HepG2 (cell line): ENCODE results near the gene UQCC5. TPM values are rescaled to one million over a fixed set of nuclear protein-coding genes. Genes with fewer than 3 reads are reported as not detected.

Experiments
- ATAC-seq: fragments of 200-7000 bp; cut with Tn5 transposase; 3 replicates; pipeline ENCODE4 v1.9.1; 2020; ENCODE audit warnings: mild to moderate bottlenecking, moderate library complexity
- BruUV-seq: library from RNA; stranded (reverse); fragments of 400-500 nt; replicated peaks from 2 replicates; lab custom pipeline; 2021; lab: Mats Ljungman, UMichigan
- CTCF ChIA-PET: fragments of 300-600 bp; formaldehyde crosslinking; extraction: SDS; loops from one replicate; lab custom pipeline; 2021; ENCODE audit warnings: low total read pairs, inconsistent platforms, low intra/inter-chr PET ratio; lab: Yijun Ruan, JAX
- POLR2A ChIA-PET: fragments of 350-600 bp; sonication (Branson Sonifier 250); formaldehyde crosslinking; loops from one replicate; lab custom pipeline; 2020; ENCODE audit warnings: antibody characterized with exemption, inconsistent platforms; lab: Yijun Ruan, JAX
- DNase-seq: peaks from one replicate; pipeline ENCODE4 v3.0.0-alpha.2; 2015; ENCODE audit warnings: low spot score
- FAIRE-seq: peaks from 3 replicates; lab custom pipeline; 2011; peaks lifted over from hg19 to GRCh38; lab: Jason Lieb, UNC
- H2AFZ ChIP-seq: one replicate; pipeline ENCODE4 v1.6.1; 2011; ENCODE audit warnings: low read length, inconsistent platforms
- H3K27ac ChIP-seq: fragments of 300-600 bp; 3 replicates; pipeline ENCODE4 v1.8.0; 2011; ENCODE audit warnings: mixed run types, mild to moderate bottlenecking, mixed read lengths, low read length, inconsistent platforms; ENCODE audit not compliant: insufficient read depth; ENCODE audit errors: extremely low read length
- H3K27me3 ChIP-seq, 2 experiments: fragments of 200-600 bp in 1 of 2; 2 replicates in 1 of 2; 3 replicates in 1 of 2; pipeline versions ENCODE4 v1.6.0 to v1.8.0; 2011; ENCODE audit warnings: low read length in 2 of 2, mild to moderate bottlenecking in 2 of 2, moderate library complexity in 2 of 2, inconsistent platforms in 1 of 2; ENCODE audit not compliant: insufficient read depth in 2 of 2, control insufficient read depth in 1 of 2
- H3K36me3 ChIP-seq, 2 experiments: fragments of 200-600 bp in 1 of 2; replicated peaks in 1 of 2; 2 replicates in 1 of 2; 3 replicates in 1 of 2; pipeline versions ENCODE4 v1.5.1 to v1.8.0; 2011; ENCODE audit warnings: low read length in 2 of 2, inconsistent platforms in 1 of 2; ENCODE audit not compliant: insufficient read depth in 2 of 2, control insufficient read depth in 1 of 2
- H3K4me1 ChIP-seq: 2 replicates; pipeline ENCODE4 v1.5.1; 2012; ENCODE audit warnings: low read length, inconsistent platforms; ENCODE audit not compliant: insufficient read depth
- H3K4me2 ChIP-seq: 2 replicates; pipeline ENCODE4 v1.6.0; 2011; ENCODE audit warnings: low read depth, low read length, inconsistent platforms
- H3K4me3 ChIP-seq, 3 experiments: fragments of 200-600 bp in 1 of 3; sonication (generic), shearing (Covaris generic) in 1 of 3; replicated peaks in 1 of 3; 2 replicates each; pipeline ENCODE4 v1.5.1; 2011 to 2016; ENCODE audit warnings: low read length in 3 of 3, inconsistent platforms in 2 of 3, low read depth in 2 of 3, mild to moderate bottlenecking in 2 of 3, control low read depth in 1 of 3, mixed read lengths in 1 of 3; ENCODE audit not compliant: insufficient read depth in 1 of 3
- H3K79me2 ChIP-seq: one replicate; pipeline ENCODE4 v1.6.1; 2011; ENCODE audit warnings: low read length, inconsistent platforms; ENCODE audit not compliant: insufficient read depth
- H3K9ac ChIP-seq: 2 replicates; pipeline ENCODE4 v1.6.0; 2011; ENCODE audit warnings: mild to moderate bottlenecking, low read depth, low read length, inconsistent platforms; ENCODE audit not compliant: insufficient read depth
- H3K9me3 ChIP-seq: 2 replicates; pipeline ENCODE4 v1.5.1; 2012; ENCODE audit warnings: mild to moderate bottlenecking, low read length
- H4K20me1 ChIP-seq: 2 replicates; pipeline ENCODE4 v1.6.0; 2011; ENCODE audit warnings: inconsistent platforms, mild to moderate bottlenecking, low read length, moderate library complexity; ENCODE audit not compliant: insufficient read depth
- AGO2 ChIP-seq: fragments of 200-400 bp; formaldehyde crosslinking; optimal IDR thresholded peaks from 2 replicates; pipeline ENCODE3; 2017; ENCODE audit warnings: mild to moderate bottlenecking, low read depth, low read length, moderate library complexity
- MAF1 ChIP-seq: sonication (generic); formaldehyde crosslinking; IDR thresholded peaks from 2 replicates; pipeline ENCODE4 v1.5.0; 2020; ENCODE audit warnings: missing genetic modification reagents, borderline replicate concordance
- PHF5A ChIP-seq: IDR thresholded peaks from one replicate; pipeline ENCODE4 v1.6.1; 2018; ENCODE audit warnings: low read depth, missing genetic modification reagents; ENCODE audit not compliant: unreplicated experiment
- ZFY ChIP-seq: sonication (generic); formaldehyde crosslinking; IDR thresholded peaks from 2 replicates; pipeline ENCODE4 v1.4.0; 2020; ENCODE audit warnings: missing genetic modification reagents
- ZNF382 ChIP-seq: sonication (generic); formaldehyde crosslinking; IDR thresholded peaks from 2 replicates; pipeline ENCODE4 v1.5.0; 2020; ENCODE audit warnings: missing genetic modification reagents, mild to moderate bottlenecking, borderline replicate concordance
- ZNF7 ChIP-seq: IDR thresholded peaks from 2 replicates; pipeline ENCODE4 v1.6.1; 2016; ENCODE audit warnings: missing biosample characterization, missing genetic modification reagents
- WGBS: methylation state at CpG from one replicate; pipeline ENCODE4 v1.1.6; 2017; ENCODE audit warnings: low lambda C conversion rate; 5-methylcytosine and 5-hydroxymethylcytosine counted together
- in situ Hi-C: cut with HindIII; loops from 2 replicates; pipeline ENCODE4 v1.10.0; 2017; ENCODE audit warnings: low pct_unique_long_range_greater_than_20kb; ENCODE audit not compliant: extremely low pct_ligation_motif_present
- intact Hi-C: fragments of 100-400 bp; cut with micrococcal nuclease; formaldehyde crosslinking; loops from one replicate; pipeline ENCODE4 v1.10.0; 2022; ENCODE audit not compliant: unreplicated experiment
- polyA plus RNA-seq, 8 experiments: library from polyadenylated mRNA; depleted of rRNA in 3 of 8; stranded (reverse) in 7 of 8; unstranded in 1 of 8; fragments of >200 nt; fragmentation: Illumina TruSeq in 4 of 8; extraction: Trizol in 4 of 8; gene quantifications; 2 replicates each; pipeline versions ENCODE4 v1.2.1 to v1.2.3, GENCODE V29; 2011 to 2016; ENCODE audit warnings: low read depth in 4 of 8, missing spikeins in 1 of 8, mixed read lengths in 1 of 8; ENCODE audit not compliant: insufficient read depth in 1 of 8
- total RNA-seq, 5 experiments: library from RNA; depleted of rRNA; stranded (reverse); fragments of >200 nt; fragmentation: Illumina TruSeq; extraction: Trizol; gene quantifications; 2 replicates each; pipeline ENCODE4 v1.2.3, GENCODE V29; 2016; ENCODE audit warnings: low read depth in 1 of 5
- TF ChIP-seq, protein P1 (sequence below), 2 experiments: sonication (generic) in 1 of 2; formaldehyde crosslinking in 1 of 2; IDR thresholded peaks; 2 replicates each; pipeline versions ENCODE4 v1.4.0 to v1.6.1; 2016 to 2020; ENCODE audit warnings: borderline replicate concordance in 1 of 2, low read depth in 1 of 2, mild to moderate bottlenecking in 1 of 2, missing genetic modification reagents in 1 of 2
- TF ChIP-seq, protein P2 (sequence below): sonication (generic); formaldehyde crosslinking; IDR thresholded peaks from 2 replicates; pipeline ENCODE4 v1.4.0; 2020; ENCODE audit warnings: missing genetic modification reagents, low read depth, mild to moderate bottlenecking, borderline replicate concordance

Gene UQCC5
- total and polyA plus RNA-seq, 2 of the 13 experiments (the other 11 are each of a cell fraction or from before 2014, with no cell fraction given) = 15.4 to 29.5 TPM

DNA sequence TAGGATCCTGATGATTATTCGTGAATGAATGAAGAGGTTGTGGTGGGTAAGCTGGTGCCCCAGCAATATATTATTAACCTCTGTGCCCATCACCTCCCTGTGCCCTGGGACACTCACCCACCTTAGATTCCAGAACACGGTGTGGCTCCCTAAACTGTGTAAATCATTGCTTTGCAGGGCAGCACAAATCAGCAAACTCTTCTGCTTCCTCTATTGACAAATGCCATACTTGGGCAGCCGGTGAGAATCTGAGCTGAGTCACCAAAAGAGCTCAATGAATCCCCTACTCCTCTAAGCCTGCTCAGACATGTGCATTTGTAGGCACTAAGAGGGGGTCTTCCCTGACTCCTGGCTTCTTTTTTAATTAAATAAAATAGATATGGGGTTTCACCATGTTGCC is 15.7 kb downstream of the UQCC5 start (continued):
- no peak for TF ChIP-seq ZNF382 (CRISPR knock-in tag)
- no peak for TF ChIP-seq ZFY (CRISPR knock-in tag)
- TF ChIP-seq, protein P1, sequence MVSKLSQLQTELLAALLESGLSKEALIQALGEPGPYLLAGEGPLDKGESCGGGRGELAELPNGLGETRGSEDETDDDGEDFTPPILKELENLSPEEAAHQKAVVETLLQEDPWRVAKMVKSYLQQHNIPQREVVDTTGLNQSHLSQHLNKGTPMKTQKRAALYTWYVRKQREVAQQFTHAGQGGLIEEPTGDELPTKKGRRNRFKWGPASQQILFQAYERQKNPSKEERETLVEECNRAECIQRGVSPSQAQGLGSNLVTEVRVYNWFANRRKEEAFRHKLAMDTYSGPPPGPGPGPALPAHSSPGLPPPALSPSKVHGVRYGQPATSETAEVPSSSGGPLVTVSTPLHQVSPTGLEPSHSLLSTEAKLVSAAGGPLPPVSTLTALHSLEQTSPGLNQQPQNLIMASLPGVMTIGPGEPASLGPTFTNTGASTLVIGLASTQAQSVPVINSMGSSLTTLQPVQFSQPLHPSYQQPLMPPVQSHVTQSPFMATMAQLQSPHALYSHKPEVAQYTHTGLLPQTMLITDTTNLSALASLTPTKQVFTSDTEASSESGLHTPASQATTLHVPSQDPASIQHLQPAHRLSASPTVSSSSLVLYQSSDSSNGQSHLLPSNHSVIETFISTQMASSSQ (IDR thresholded peaks at IDR 0.05; ENCODE audit: low read depth) = no peak
- TF ChIP-seq, protein P1 (CRISPR knock-in tag; IDR thresholded peaks at IDR 0.05; ENCODE audit: borderline replicate concordance) = no peak

DNA sequence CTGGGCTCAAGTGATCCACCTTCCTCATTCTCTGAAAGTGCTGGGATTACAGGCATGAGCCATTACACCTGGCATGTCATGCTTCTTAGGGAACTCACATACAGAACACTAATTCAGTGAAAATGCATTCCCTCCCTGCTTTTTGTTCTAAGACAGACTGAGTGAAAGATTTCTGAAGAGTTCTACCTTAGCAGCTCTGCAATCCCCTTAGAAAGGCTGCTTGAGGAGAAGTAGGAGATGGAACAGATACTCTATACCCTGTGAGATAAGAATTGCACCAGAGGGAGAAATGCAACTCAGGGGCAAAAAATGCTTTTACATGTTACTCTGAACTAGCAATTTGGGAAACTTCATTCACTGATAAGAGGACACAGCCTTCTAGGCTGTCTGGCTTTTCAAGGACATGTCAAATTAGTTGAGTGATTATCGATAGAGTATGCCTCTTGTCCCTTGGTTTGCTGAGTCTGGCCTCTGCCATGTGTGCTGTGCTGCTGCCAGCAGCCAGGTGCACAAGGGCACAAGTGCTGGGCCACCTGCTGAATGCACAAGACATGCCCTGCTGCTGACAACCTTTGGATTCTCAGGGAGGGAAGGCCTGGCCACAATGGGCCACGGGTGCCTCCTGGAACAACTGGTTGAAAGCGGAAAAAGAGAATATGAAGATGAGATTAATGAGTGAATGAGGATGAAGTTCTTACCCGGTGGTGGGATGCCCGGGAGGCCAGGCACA is 17.8 kb downstream of the UQCC5 start:
- TF ChIP-seq, protein P2, sequence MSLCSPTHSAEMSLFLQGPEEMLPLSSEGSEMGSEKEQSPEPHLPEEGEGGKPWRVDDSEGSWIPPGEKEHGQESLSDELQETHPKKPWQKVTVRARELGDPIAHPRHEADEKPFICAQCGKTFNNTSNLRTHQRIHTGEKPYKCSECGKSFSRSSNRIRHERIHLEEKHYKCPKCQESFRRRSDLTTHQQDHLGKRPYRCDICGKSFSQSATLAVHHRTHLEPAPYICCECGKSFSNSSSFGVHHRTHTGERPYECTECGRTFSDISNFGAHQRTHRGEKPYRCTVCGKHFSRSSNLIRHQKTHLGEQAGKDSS (CRISPR knock-in tag) = no peak
- TF ChIP-seq AGO2 (peak; percentile 27), PHF5A (CRISPR knock-in tag) (no peak), MAF1 (CRISPR knock-in tag) (no peak), ZNF7 (peak; percentile 20; the same call in 1 of the 2 replicates)
- Histone ChIP-seq H3K27me3 (no peaks in the 10 kb centered on the region), H2AFZ (no peak overlapping the region), H3K9ac (no peak overlapping the region), H3K79me2 (no peaks in the 10 kb centered on the region), H3K4me1 (no peaks in the 10 kb centered on the region), H3K4me2 (no peak overlapping the region), H3K36me3 (peaks cover 26 to 72% of the 10 kb centered on the region in 2 experiments), H4K20me1 (no peaks in the 10 kb centered on the region), H3K27ac (no peak overlapping the region), H3K9me3 (no peaks in the 10 kb centered on the region), H3K4me3 (no peak overlapping the region)
- no peak for FAIRE-seq
- BruUV-seq = no TSS peak
- no peak for DNase-seq
- CTCF ChIA-PET = no interaction called here
- POLR2A ChIA-PET = no interaction called here
- in situ Hi-C loops (no loop called here), intact Hi-C loops (no loop called here)
- 96% methylated on average over 5 of the region's 5 CpGs for WGBS
- no peak for ATAC-seq
